ENCODE measurements around the gene ATG101.

The ATG101 gene

DNA sequence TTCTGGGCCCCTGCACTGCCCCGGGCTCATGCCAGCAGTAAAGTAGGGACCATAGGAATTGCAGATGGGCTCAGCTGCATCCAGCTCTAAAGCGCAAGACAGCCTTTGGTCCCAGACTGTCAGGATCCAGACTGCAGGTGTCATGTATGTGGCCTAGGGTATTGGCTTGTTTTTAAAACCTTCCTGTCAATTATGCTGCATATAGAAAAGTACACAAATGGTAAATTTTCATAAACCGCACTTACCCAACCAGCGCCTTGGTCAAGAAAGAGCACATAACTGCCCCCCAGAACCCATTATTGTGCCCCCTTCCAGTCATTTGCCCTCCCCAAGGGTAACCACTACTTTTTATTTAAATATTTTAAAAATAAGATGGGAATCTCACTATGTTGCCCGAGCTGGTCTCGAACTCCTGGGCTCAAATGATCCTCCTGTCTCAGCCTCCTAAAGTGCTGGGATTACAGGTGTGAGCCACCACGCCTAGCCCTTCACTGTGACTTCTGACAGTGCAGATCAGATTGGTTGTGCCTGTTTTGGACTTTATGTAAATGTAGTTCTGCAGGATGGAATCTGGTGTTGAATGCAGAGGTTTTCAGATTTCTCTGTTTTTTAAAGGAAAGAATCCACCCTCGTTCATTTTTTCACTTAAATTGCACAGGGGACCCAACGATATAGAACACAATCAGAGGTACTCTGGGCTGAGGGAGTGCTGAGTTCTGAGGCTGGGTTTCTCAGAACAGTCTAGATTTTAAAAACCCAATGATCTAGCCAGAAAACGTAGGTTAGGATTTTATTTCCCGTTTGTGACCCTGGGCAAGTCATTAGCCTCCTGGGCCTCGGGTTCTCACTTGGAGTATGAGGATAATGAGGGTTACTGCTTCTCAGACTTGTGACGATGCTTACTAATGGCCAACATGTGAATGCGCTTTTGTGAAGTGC is 11.9 kb upstream of the ATG101 start:
- 97% methylated on average over 12 of the region's 14 CpGs for WGBS (ENCODE audit: insufficient coverage)
- peaks cover 0 to 3% (median 0%) of the 10 kb centered on the region in 5 experiments for H3K27me3 ChIP-seq (replicated peaks in 2 of 5; ENCODE audit: control insufficient read depth in 4 of 5, insufficient read depth in 5 of 5, low read length in 4 of 5)
- ChIA-PET CTCF (interaction anchor here (0.9 to 31.9 kb wide), 11 partner anchors 9 to 33 kb away, joined by 3 to 661 read pairs (median 4); partner anchors contain the start of gene ATG101), POLR2A (interaction anchor here (0.6 to 1.1 kb wide), 4 partner anchors 16 to 625 kb away, joined by 3 to 7 read pairs (median 4); no protein-coding TSS in a partner anchor)
- peaks cover 0 to 4% (median 0%) of the 10 kb centered on the region in 4 experiments for H3K36me3 ChIP-seq (ENCODE audit: control insufficient read depth in 4 of 4, insufficient read depth in 4 of 4, low read length in 3 of 4)
- peaks cover 0 to 5% (median 0%) of the 10 kb centered on the region in 4 experiments for H3K4me1 ChIP-seq (ENCODE audit: control extremely low read depth in 1 of 4, control insufficient read depth in 4 of 4, insufficient read depth in 4 of 4, low read length in 3 of 4)
- no peak overlapping the region for H3K27ac ChIP-seq (ENCODE audit: insufficient read depth in 1 of 2, low read depth in 1 of 2, low read length in 2 of 2, poor library complexity in 1 of 2, severe bottlenecking in 2 of 2)
- H3K9me3 ChIP-seq (ENCODE audit: control extremely low read depth in 1 of 5, control insufficient read depth in 4 of 5, insufficient read depth in 2 of 5, low read depth in 1 of 5, low read length in 4 of 5), result no peaks in the 10 kb centered on the region
- H3K4me3 ChIP-seq (ENCODE audit: control insufficient read depth in 1 of 7, extremely low read depth in 1 of 7, insufficient read depth in 4 of 7, low read depth in 2 of 7, low read length in 6 of 7), result no peak overlapping the region
- DNase-seq, result no peak

DNA sequence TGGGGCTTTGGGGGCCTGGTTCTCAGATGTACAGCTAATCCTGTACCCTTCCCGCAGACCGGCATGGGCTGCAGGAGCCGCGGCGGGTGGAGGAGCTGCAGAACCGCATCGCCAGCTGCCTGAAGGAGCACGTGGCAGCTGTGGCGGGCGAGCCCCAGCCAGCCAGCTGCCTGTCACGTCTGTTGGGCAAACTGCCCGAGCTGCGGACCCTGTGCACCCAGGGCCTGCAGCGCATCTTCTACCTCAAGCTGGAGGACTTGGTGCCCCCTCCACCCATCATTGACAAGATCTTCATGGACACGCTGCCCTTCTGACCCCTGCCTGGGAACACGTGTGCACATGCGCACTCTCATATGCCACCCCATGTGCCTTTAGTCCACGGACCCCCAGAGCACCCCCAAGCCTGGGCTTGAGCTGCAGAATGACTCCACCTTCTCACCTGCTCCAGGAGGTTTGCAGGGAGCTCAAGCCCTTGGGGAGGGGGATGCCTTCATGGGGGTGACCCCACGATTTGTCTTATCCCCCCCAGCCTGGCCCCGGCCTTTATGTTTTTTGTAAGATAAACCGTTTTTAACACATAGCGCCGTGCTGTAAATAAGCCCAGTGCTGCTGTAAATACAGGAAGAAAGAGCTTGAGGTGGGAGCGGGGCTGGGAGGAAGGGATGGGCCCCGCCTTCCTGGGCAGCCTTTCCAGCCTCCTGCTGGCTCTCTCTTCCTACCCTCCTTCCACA is 11.0 kb upstream of the ATG101 start:
- Histone ChIP-seq H3K4me1 (ENCODE audit: control extremely low read depth in 1 of 4, control insufficient read depth in 4 of 4, insufficient read depth in 4 of 4, low read length in 3 of 4) (peaks cover 0 to 5% (median 0%) of the 10 kb centered on the region in 4 experiments), H3K9me3 (ENCODE audit: control extremely low read depth in 1 of 5, control insufficient read depth in 4 of 5, insufficient read depth in 2 of 5, low read depth in 1 of 5, low read length in 4 of 5) (no peaks in the 10 kb centered on the region)
- POLR2A ChIA-PET, result interaction anchor here (0.6 to 2.0 kb wide), 4 partner anchors 9 to 625 kb away, joined by 3 to 7 read pairs (median 4); partner anchors contain the start of gene ATG101

DNA sequence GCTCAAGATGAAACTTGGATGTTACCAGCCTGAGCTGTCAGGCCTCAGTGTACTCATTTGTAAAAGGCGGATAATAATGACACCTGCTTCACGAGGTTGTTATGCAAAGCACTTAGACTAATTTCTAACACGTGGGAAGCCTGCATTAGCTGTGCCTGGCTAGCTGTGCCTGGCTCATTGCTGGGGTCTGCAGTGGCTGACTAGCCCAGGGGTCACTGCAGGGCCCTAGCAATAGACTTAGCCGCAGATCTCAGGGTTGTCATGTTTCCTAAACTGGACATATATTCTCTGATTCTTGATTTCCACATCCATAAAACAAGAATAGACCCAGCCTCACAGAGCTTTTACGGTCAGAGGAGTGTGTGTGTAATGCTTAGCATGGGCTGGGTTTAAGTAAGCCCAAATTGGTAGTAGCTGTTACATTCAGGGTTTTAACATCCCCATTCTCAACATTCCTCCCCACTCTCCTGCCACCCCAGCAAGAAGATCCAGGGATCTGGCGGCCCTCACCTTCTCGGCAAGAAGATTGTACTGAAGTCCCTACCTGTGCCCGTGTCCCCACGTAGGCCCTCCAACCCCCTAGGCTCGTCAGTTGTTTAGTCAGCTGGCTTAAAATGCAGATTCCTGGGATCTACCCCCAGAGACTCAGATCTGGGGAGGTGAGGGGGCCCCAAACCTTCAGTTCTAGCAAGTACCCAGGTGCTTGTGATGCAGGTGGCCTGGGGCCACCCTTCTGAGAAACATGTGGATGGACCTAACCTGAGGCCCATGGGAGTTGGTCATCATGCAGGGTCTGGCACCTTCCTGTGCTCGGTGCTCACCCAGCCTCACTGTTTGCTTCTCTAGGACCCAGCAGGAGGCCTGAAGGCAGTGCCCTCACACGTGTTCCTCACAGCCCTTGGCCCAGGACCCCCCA is 9.9 kb upstream of the ATG101 start:
- H3K27ac ChIP-seq (ENCODE audit: insufficient read depth in 1 of 2, low read depth in 1 of 2, low read length in 2 of 2, poor library complexity in 1 of 2, severe bottlenecking in 2 of 2), result no peak overlapping the region
- ChIA-PET CTCF (interaction anchor here (0.6 to 31.9 kb wide), 8 partner anchors 10 to 56 kb away, joined by 3 to 661 read pairs (median 4); partner anchors contain the start of gene ATG101), POLR2A (interaction anchor here (0.6 to 2.0 kb wide), 4 partner anchors 8 to 35 kb away, joined by 3 to 5 read pairs (median 4); partner anchors contain the start of gene ATG101)
- H3K4me1 ChIP-seq (ENCODE audit: control extremely low read depth in 1 of 4, control insufficient read depth in 4 of 4, insufficient read depth in 4 of 4, low read length in 3 of 4), result peaks cover 0 to 5% (median 0%) of the 10 kb centered on the region in 4 experiments
- no peaks in the 10 kb centered on the region for H3K9me3 ChIP-seq (ENCODE audit: control extremely low read depth in 1 of 5, control insufficient read depth in 4 of 5, insufficient read depth in 2 of 5, low read depth in 1 of 5, low read length in 4 of 5)
- peaks cover 0 to 4% (median 0%) of the 10 kb centered on the region in 4 experiments for H3K36me3 ChIP-seq (ENCODE audit: control insufficient read depth in 4 of 4, insufficient read depth in 4 of 4, low read length in 3 of 4)
- H3K4me3 ChIP-seq (ENCODE audit: control insufficient read depth in 1 of 7, extremely low read depth in 1 of 7, insufficient read depth in 4 of 7, low read depth in 2 of 7, low read length in 6 of 7), result no peak overlapping the region
- DNase-seq, result no peak
- WGBS (ENCODE audit: insufficient coverage), result 88% methylated on average over 11 of the region's 12 CpGs
- H3K27me3 ChIP-seq (replicated peaks in 2 of 5; ENCODE audit: control insufficient read depth in 4 of 5, insufficient read depth in 5 of 5, low read length in 4 of 5), result no peaks in the 10 kb centered on the region

More for the DNA sequence above, 11.0 kb upstream of the ATG101 start:
- Histone ChIP-seq H3K36me3 (ENCODE audit: control insufficient read depth in 4 of 4, insufficient read depth in 4 of 4, low read length in 3 of 4) (peaks cover 0 to 4% (median 0%) of the 10 kb centered on the region in 4 experiments), H3K4me3 (ENCODE audit: control insufficient read depth in 1 of 7, extremely low read depth in 1 of 7, insufficient read depth in 4 of 7, low read depth in 2 of 7, low read length in 6 of 7) (no peak overlapping the region), H3K27me3 (replicated peaks in 2 of 5; ENCODE audit: control insufficient read depth in 4 of 5, insufficient read depth in 5 of 5, low read length in 4 of 5) (no peaks in the 10 kb centered on the region), H3K27ac (ENCODE audit: insufficient read depth in 1 of 2, low read depth in 1 of 2, low read length in 2 of 2, poor library complexity in 1 of 2, severe bottlenecking in 2 of 2) (no peak overlapping the region)
- WGBS (ENCODE audit: insufficient coverage), result 87% methylated on average over 18 of the region's 25 CpGs
- CTCF ChIA-PET, result interaction anchor here (0.6 to 31.9 kb wide), 6 partner anchors 11 to 55 kb away, joined by 3 to 661 read pairs (median 4); partner anchors contain the start of gene ATG101
- peak in 1 of 3 donors; percentile 18 for DNase-seq

DNA sequence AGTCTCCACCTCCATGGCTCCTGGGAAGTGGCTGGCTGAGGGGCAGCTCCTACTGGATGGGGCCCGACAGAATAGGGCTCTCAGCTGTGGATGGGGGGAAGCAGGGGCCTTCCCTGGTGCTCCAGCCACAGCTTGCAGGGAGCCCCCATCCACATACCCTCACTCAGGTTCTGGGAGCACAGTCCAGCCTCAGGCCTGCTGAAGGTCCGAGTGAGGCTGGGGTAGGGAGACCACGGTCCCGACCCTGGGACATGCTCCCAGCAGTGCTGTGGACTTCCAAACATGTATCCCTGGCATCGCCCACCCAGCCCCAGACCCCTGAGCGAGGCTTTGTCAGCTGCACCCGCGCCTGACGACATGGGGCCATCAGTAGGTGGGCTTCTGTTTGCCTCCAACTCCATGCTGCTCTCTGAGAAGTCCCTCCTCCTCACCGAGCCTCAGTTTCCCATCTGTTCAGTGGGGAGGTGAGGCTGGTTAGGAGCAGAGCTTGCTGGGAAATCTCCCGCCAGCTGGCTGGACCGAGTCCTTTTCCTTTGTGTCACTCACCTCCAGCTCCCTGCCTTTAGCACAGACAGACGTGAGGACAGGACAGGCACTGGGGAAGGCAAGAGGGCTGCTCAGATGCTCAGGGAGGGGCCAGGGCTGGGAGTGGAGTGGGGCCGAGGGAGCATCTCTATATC is 9.1 kb upstream of the ATG101 start:
- Histone ChIP-seq H3K36me3 (ENCODE audit: control insufficient read depth in 4 of 4, insufficient read depth in 4 of 4, low read length in 3 of 4) (peaks cover 0 to 4% (median 0%) of the 10 kb centered on the region in 4 experiments), H3K4me3 (ENCODE audit: control insufficient read depth in 1 of 7, extremely low read depth in 1 of 7, insufficient read depth in 4 of 7, low read depth in 2 of 7, low read length in 6 of 7) (no peak overlapping the region), H3K4me1 (ENCODE audit: control extremely low read depth in 1 of 4, control insufficient read depth in 4 of 4, insufficient read depth in 4 of 4, low read length in 3 of 4) (peaks cover 0 to 5% (median 0%) of the 10 kb centered on the region in 4 experiments), H3K9me3 (ENCODE audit: control extremely low read depth in 1 of 5, control insufficient read depth in 4 of 5, insufficient read depth in 2 of 5, low read depth in 1 of 5, low read length in 4 of 5) (no peaks in the 10 kb centered on the region), H3K27ac (ENCODE audit: insufficient read depth in 1 of 2, low read depth in 1 of 2, low read length in 2 of 2, poor library complexity in 1 of 2, severe bottlenecking in 2 of 2) (no peak overlapping the region), H3K27me3 (replicated peaks in 2 of 5; ENCODE audit: control insufficient read depth in 4 of 5, insufficient read depth in 5 of 5, low read length in 4 of 5) (no peaks in the 10 kb centered on the region)
- 97% methylated on average over 12 of the region's 14 CpGs for WGBS (ENCODE audit: insufficient coverage)
- no peak for DNase-seq
- POLR2A ChIA-PET, result interaction anchor here (1.1 to 2.0 kb wide), 3 partner anchors 9 to 36 kb away, joined by 3 to 5 read pairs (median 4); partner anchors contain the start of gene ATG101
- CTCF ChIA-PET, result interaction anchor here (1.3 to 31.9 kb wide), 5 partner anchors 9 to 34 kb away, joined by 3 to 661 read pairs (median 9); partner anchors contain the start of genes ATG101 and NR4A1

DNA sequence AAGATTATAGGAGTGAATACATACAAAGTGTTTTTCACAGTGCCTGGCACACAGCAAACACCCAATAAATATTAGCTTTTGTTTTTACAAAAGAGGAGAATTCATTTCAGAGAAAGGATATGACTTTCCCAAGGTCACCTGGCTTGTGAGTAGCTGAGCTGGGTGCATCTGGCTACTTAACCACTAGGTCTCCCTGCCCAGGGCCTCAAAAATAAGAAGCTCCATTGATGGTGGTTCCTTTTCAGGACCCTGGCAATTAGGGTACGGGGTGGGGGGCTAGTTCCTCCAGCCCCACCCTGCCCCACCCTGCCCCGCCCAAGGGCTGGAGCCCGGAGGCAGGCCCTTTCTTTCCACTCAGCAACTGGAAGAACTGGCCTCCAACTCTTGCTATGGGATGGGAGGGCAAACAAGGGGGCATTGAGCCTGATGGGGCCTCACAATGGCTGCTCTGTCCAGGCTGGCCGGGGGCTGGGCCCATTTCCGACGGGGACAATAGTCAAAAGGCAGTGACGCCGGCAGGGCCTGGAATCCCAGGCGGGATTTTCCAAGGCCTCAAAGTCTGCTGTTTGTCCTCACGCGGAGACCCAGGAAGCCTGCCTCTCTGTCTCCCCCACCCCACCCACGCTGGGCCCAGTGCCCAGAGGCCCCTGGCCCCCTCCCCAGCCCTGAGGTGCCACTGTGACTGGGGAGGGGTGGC is 8.2 kb upstream of the ATG101 start:
- Histone ChIP-seq H3K4me1 (ENCODE audit: control extremely low read depth in 1 of 4, control insufficient read depth in 4 of 4, insufficient read depth in 4 of 4, low read length in 3 of 4) (peaks cover 0 to 5% (median 0%) of the 10 kb centered on the region in 4 experiments), H3K36me3 (ENCODE audit: control insufficient read depth in 4 of 4, insufficient read depth in 4 of 4, low read length in 3 of 4) (peaks cover 0 to 4% (median 0%) of the 10 kb centered on the region in 4 experiments), H3K27ac (ENCODE audit: insufficient read depth in 1 of 2, low read depth in 1 of 2, low read length in 2 of 2, poor library complexity in 1 of 2, severe bottlenecking in 2 of 2) (no peak overlapping the region), H3K27me3 (replicated peaks in 2 of 5; ENCODE audit: control insufficient read depth in 4 of 5, insufficient read depth in 5 of 5, low read length in 4 of 5) (no peaks in the 10 kb centered on the region), H3K9me3 (ENCODE audit: control extremely low read depth in 1 of 5, control insufficient read depth in 4 of 5, insufficient read depth in 2 of 5, low read depth in 1 of 5, low read length in 4 of 5) (no peaks in the 10 kb centered on the region), H3K4me3 (ENCODE audit: control insufficient read depth in 1 of 7, extremely low read depth in 1 of 7, insufficient read depth in 4 of 7, low read depth in 2 of 7, low read length in 6 of 7) (no peak overlapping the region)
- CTCF ChIA-PET, result interaction anchor here (1.0 to 31.9 kb wide), 6 partner anchors 9 to 35 kb away, joined by 3 to 661 read pairs (median 6); partner anchors contain the start of genes ATG101 and NR4A1
- POLR2A ChIA-PET, result interaction anchor here (1.0 to 1.7 kb wide), 6 partner anchors 8 to 37 kb away, joined by 3 to 4 read pairs (median 4); partner anchors contain the start of gene NR4A1
- DNase-seq, result no peak
- 93% methylated on average over 8 of the region's 12 CpGs for WGBS (ENCODE audit: insufficient coverage)

All from common myeloid progenitor, CD34-positive (primary cell).